Breast epithelium (tissue), 4 donors: ENCODE measurements around the gene SCN4B. TPM values are rescaled to one million over a fixed set of nuclear protein-coding genes. Genes with fewer than 3 reads are reported as not detected.

Source experiments
- DNase-seq, 2 donors: peaks; one replicate each; pipeline ENCODE4 v3.0.0-alpha.2; 2019; ENCODE audit warnings: low spot score in 2 of 2
- H3K27ac ChIP-seq, 2 donors: fragments of 200-600 bp; sonication (generic) in 1 of 2; one replicate each; pipeline ENCODE4 v1.5.1; 2016 to 2019; ENCODE audit warnings: mild to moderate bottlenecking in 1 of 2
- H3K27me3 ChIP-seq, 2 donors: fragments of 200-600 bp; sonication (generic) in 1 of 2; one replicate each; pipeline versions ENCODE4 v1.5.1 to v1.6.0; 2017 to 2019; ENCODE audit warnings: control low read depth in 1 of 2, mild to moderate bottlenecking in 1 of 2
- H3K36me3 ChIP-seq: fragments of 200-600 bp; one replicate; pipeline ENCODE4 v1.5.1; 2019
- H3K4me1 ChIP-seq, 2 donors: fragments of 200-600 bp; sonication (generic); one replicate each; pipeline ENCODE4 v1.5.1; 2016 to 2019; ENCODE audit warnings: control low read depth in 1 of 2
- H3K4me3 ChIP-seq, 3 donors: fragments of 200-600 bp; sonication (generic); 1 replicate in 2 of 3; 2 replicates in 1 of 3; pipeline ENCODE4 v1.5.1; 2016 to 2019; ENCODE audit warnings: mild to moderate bottlenecking in 3 of 3, moderate library complexity in 2 of 3
- H3K9me3 ChIP-seq, 2 donors: fragments of 200-600 bp; sonication (generic) in 1 of 2; one replicate each; pipeline ENCODE4 v1.5.1; 2016 to 2019; ENCODE audit warnings: control low read depth in 1 of 2
- POLR2A ChIP-seq: fragments of 450-650 bp; IDR thresholded peaks from one replicate; pipeline ENCODE4 v1.6.1; 2016; ENCODE audit warnings: antibody characterized with exemption, mild to moderate bottlenecking, moderate library complexity
- POLR2AphosphoS5 ChIP-seq, 3 donors: sonication (generic); formaldehyde crosslinking; IDR thresholded peaks; one replicate each; pipeline ENCODE4 v1.6.1; 2017; ENCODE audit warnings: antibody characterized with exemption in 3 of 3
- intact Hi-C: fragments of 100-400 bp; cut with DNase I; formaldehyde crosslinking; loops from one replicate; pipeline ENCODE4 v1.15.1; 2023; ENCODE audit warnings: low total_unique reads
- total RNA-seq, 3 donors: library from RNA; depleted of rRNA; stranded (reverse); fragments of >200 nt; gene quantifications; one replicate each; pipeline ENCODE4 v1.1.0, GENCODE V29; 2016
- TF ChIP-seq, protein P1 (sequence below), 3 donors: fragments of 450-650 bp; IDR thresholded peaks; one replicate each; pipeline ENCODE4 v1.5.1; 2016 to 2017; ENCODE audit warnings: antibody characterized with exemption in 3 of 3, mild to moderate bottlenecking in 3 of 3, moderate library complexity in 3 of 3

The SCN4B gene
- total RNA-seq, 3 donors from 2014 or later: 3.3 to 7.9 (median 3.7) TPM

DNA sequence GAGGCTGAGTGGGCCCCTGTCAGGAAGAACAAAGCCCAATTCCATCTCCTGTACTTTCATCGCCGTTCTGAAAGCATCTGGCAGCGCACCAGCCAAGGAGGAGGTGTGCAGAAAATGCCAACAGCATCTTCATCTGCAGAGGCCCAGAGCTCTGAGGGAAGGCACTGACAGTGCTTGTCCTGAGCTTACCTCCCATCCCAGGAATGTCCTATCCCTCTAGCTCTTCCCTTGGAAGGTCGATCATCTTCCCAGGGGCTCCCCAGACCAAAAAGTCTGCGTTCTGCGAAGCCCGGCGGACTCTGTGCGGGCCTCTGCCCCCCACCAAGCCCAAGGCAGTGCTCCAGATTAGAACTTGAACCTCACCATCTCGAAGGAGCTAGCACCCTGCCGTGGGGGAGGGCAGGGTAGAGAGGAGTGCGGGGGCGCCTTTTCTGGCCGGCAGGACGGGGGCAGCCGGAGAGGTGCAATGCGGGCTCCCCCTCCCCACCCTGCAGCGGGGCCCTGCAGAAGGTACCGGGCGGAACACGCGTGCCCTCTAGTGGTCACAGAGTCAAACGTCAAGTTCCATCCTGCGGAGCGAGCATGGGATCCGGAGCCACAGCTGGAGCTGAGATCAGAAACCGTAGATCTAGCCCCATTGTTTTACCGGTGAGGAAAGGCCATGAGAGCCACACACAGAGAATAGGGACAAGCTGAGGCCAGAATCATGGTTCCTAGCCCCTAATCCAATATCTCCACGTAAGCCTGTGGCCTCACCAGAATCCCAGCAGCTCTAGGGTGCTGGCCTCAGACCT lies 18.8 kb upstream of the SCN4B start:
- Histone ChIP-seq H3K4me3 (peak overlapping the region in 2 of 3 donors; percentile 27 to 34), H3K27ac (no peak overlapping the region), H3K27me3 (no peaks in the 10 kb centered on the region), H3K36me3 (no peaks in the 10 kb centered on the region), H3K9me3 (no peaks in the 10 kb centered on the region), H3K4me1 (peaks cover 0 to 7% of the 10 kb centered on the region in 2 donors)
- intact Hi-C loops: no loop called here
- DNase-seq: peak in 1 of 2 donors; percentile 74
- no peak for TF ChIP-seq POLR2AphosphoS5 (IDR thresholded peaks at IDR 0.05)
- TF ChIP-seq POLR2A: no peak
- TF ChIP-seq, protein P1, sequence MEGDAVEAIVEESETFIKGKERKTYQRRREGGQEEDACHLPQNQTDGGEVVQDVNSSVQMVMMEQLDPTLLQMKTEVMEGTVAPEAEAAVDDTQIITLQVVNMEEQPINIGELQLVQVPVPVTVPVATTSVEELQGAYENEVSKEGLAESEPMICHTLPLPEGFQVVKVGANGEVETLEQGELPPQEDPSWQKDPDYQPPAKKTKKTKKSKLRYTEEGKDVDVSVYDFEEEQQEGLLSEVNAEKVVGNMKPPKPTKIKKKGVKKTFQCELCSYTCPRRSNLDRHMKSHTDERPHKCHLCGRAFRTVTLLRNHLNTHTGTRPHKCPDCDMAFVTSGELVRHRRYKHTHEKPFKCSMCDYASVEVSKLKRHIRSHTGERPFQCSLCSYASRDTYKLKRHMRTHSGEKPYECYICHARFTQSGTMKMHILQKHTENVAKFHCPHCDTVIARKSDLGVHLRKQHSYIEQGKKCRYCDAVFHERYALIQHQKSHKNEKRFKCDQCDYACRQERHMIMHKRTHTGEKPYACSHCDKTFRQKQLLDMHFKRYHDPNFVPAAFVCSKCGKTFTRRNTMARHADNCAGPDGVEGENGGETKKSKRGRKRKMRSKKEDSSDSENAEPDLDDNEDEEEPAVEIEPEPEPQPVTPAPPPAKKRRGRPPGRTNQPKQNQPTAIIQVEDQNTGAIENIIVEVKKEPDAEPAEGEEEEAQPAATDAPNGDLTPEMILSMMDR (IDR thresholded peaks at IDR 0.05): peak; percentile 47 to 84 (median 81)

DNA sequence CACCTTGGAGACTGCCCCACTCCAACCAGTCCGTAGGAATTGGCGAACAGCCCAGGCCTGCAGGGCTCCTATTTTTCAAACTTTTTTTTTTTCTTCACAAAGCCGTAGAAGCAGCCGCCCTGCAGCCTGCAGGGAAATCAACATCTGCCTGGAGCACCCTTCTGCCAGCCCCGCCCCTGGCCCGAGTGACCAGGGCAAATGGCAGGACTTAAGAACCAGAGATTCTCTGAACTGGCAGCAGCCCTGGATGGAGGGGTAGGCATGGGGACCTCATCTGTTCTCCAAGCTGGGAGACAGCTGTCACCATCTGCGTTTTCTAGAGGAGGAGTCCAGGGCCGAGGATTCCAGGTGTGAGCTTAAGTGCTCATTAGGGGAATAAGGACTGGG lies 18.3 kb upstream of the SCN4B start:
- intact Hi-C loops: no loop called here
- H3K4me1 ChIP-seq: peaks cover 0 to 7% of the 10 kb centered on the region in 2 donors
- TF ChIP-seq POLR2AphosphoS5 (IDR thresholded peaks at IDR 0.05) (no peak), POLR2A (no peak)
- TF ChIP-seq, protein P1 (IDR thresholded peaks at IDR 0.05): no peak
- H3K27ac ChIP-seq: no peak overlapping the region
- no peaks in the 10 kb centered on the region for H3K27me3 ChIP-seq
- no peak overlapping the region for H3K4me3 ChIP-seq
- no peak for DNase-seq
- H3K36me3 ChIP-seq: no peaks in the 10 kb centered on the region
- H3K9me3 ChIP-seq: no peaks in the 10 kb centered on the region

DNA sequence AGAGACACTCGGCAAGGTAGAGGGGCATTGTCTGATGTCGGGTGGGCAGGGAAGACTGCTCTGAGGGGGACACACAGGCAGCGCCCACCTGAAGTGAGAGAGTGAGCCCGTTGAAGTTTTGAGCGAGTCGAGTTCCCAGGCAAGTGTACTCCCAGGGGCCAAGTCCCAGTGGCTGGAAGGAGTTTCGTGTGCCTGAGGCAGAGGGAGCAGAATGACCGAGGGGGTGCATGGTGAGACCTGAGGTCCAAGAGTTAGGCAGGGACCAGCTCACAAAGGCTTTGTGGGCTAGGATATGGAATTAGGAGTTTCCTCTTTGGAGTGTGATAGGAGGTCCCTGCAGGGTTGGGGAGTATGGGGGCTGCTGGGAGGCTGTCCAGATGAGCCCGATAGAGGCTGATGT lies 17.6 kb upstream of the SCN4B start:
- Histone ChIP-seq H3K36me3 (no peaks in the 10 kb centered on the region), H3K9me3 (no peaks in the 10 kb centered on the region), H3K27me3 (no peaks in the 10 kb centered on the region), H3K4me1 (peaks cover 0 to 7% of the 10 kb centered on the region in 2 donors), H3K27ac (no peak overlapping the region), H3K4me3 (no peak overlapping the region)
- intact Hi-C loops: no loop called here
- no peak for DNase-seq
- TF ChIP-seq POLR2AphosphoS5 (IDR thresholded peaks at IDR 0.05) (no peak), POLR2A (no peak)
- TF ChIP-seq, protein P1 (IDR thresholded peaks at IDR 0.05): no peak

DNA sequence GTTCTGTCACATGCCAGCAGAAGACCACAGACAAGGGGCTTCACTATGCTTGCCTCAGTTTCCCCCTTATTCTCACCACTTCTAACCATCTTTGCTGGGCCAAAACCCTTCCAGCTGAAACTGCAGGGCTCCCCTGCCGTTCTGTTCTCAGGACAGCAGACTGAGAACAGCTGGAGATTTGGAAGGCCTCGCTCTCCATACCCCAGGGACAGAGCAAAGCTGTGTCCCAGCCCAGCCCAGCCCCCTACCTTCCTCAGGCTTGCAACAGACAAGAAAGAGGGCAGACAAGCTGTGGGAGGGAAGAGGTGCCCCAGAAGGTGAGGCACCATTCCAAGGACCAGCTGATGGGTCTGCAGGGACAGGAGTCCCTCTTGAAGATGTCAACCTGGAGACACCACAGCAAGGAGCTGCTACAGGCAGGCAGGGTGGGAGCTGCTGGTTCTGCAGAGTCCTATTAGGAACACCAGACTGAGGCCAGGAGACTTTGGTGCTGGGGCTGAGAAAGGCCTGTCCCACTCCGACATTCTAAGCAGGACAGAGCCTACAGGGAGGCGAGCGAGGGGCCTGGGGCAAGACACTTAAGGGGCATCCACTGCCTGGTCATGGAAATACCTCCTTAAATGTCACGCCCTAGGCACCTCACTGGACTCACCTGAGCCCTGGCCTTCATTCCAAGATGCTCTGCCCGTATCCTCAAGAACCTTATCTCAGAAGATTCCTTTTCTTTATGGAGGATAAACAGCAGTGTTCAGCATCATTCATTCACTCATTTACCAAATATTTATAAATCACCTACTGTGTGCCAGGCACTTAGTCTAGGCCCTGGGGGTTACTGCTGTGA lies 16.9 kb upstream of the SCN4B start:
- Histone ChIP-seq H3K9me3 (no peaks in the 10 kb centered on the region), H3K4me1 (peaks cover 0 to 7% of the 10 kb centered on the region in 2 donors), H3K36me3 (no peaks in the 10 kb centered on the region), H3K27ac (no peak overlapping the region), H3K4me3 (no peak overlapping the region), H3K27me3 (no peaks in the 10 kb centered on the region)
- TF ChIP-seq POLR2A (no peak), POLR2AphosphoS5 (IDR thresholded peaks at IDR 0.05) (no peak)
- TF ChIP-seq, protein P1 (IDR thresholded peaks at IDR 0.05): no peak
- intact Hi-C loops: no loop called here
- DNase-seq: no peak

DNA sequence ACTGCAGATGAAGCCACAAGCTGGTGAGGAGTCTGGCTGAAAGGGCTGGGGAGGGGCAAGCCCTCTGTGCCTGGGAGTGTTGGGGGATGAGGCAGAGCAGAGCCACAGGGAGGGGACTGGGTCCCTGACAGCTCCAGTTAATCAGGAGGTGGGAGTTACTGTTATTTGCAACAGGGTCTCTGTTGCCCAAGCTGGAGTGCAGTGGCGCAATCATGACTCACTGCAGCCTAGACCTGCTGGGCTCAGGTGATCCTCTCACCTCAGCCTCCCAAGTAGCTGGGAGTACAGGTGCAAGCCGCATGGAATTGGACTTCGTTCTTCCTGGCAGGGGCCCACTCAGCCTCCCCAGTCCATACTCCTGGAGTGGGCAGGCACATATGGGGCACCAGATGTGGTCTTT lies 16.1 kb upstream of the SCN4B start:
- DNase-seq: no peak
- Histone ChIP-seq H3K36me3 (no peaks in the 10 kb centered on the region), H3K4me1 (peaks cover 0 to 7% of the 10 kb centered on the region in 2 donors), H3K27me3 (no peaks in the 10 kb centered on the region), H3K27ac (no peak overlapping the region), H3K9me3 (no peaks in the 10 kb centered on the region), H3K4me3 (no peak overlapping the region)
- TF ChIP-seq, protein P1 (IDR thresholded peaks at IDR 0.05): no peak
- TF ChIP-seq POLR2AphosphoS5 (IDR thresholded peaks at IDR 0.05) (no peak), POLR2A (no peak)
- intact Hi-C loops: no loop called here
